ENCODE data around the gene CFC1.
"Not testable (repeated sequence)": the region's sequence is repeated elsewhere in the genome, so short reads cannot be mapped to it uniquely, and the experiment has no call there.

- TF ChIP-seq POLR2A, CTCF (IDR thresholded peaks at IDR 0.05): not testable (repeated sequence)
These were observed 9.1 kb downstream of the CFC1 start for GRCh38 chr2:130590170-130590841.

Data from body of pancreas (tissue), 4 donors.